Left ventricle myocardium inferior (tissue), 1 donor: Measurements from ENCODE around the gene MAPK8IP1. TPM values are rescaled to one million over a fixed set of nuclear protein-coding genes. Genes with fewer than 3 reads are reported as not detected.
"Not testable (repeated sequence)": the region's sequence is repeated elsewhere in the genome, so short reads cannot be mapped to it uniquely, and the experiment has no call there.

Experiments used
- DNase-seq: peaks from one replicate; pipeline ENCODE4 v3.0.0-alpha.2; 2020
- H3K27ac ChIP-seq: fragments of 200-600 bp; replicated peaks from 2 replicates; pipeline ENCODE4 v1.8.0; 2021
- H3K27me3 ChIP-seq: fragments of 200-600 bp; 2 replicates; pipeline ENCODE4 v1.8.0; 2021; ENCODE audit warnings: low read depth
- H3K36me3 ChIP-seq: fragments of 200-600 bp; 2 replicates; pipeline ENCODE4 v1.8.0; 2021
- H3K4me1 ChIP-seq: fragments of 200-600 bp; 2 replicates; pipeline ENCODE4 v1.8.0; 2021
- H3K4me3 ChIP-seq: fragments of 200-600 bp; 2 replicates; pipeline ENCODE4 v1.8.0; 2021; ENCODE audit warnings: mild to moderate bottlenecking, moderate library complexity
- H3K9me3 ChIP-seq: fragments of 200-600 bp; replicated peaks from 2 replicates; pipeline ENCODE4 v1.8.0; 2021
- intact Hi-C: fragments of 100-400 bp; cut with micrococcal nuclease; formaldehyde crosslinking; loops from one replicate; pipeline ENCODE4 v1.11.0; 2022
- total RNA-seq: library from RNA; stranded (reverse); fragmentation: NEBNext Ultra II Directional; extraction: Animal tissue kit (Norgen Biotek cat#: 25700); gene quantifications from one replicate; pipeline ENCODE4 v1.2.1, GENCODE V29; 2021
- TF ChIP-seq, protein P1 (sequence below): fragments of 200-600 bp; IDR thresholded peaks from 2 replicates; pipeline ENCODE4 v1.8.0; 2021; ENCODE audit warnings: antibody characterized with exemption, mild to moderate bottlenecking, borderline replicate concordance
- donor health status: DM: no; HTN: yes; CAD: no; lungs with severe emphysema.

MAPK8IP1 gene
- total RNA-seq, 1 donor from 2014 or later: 4.6 TPM

DNA sequence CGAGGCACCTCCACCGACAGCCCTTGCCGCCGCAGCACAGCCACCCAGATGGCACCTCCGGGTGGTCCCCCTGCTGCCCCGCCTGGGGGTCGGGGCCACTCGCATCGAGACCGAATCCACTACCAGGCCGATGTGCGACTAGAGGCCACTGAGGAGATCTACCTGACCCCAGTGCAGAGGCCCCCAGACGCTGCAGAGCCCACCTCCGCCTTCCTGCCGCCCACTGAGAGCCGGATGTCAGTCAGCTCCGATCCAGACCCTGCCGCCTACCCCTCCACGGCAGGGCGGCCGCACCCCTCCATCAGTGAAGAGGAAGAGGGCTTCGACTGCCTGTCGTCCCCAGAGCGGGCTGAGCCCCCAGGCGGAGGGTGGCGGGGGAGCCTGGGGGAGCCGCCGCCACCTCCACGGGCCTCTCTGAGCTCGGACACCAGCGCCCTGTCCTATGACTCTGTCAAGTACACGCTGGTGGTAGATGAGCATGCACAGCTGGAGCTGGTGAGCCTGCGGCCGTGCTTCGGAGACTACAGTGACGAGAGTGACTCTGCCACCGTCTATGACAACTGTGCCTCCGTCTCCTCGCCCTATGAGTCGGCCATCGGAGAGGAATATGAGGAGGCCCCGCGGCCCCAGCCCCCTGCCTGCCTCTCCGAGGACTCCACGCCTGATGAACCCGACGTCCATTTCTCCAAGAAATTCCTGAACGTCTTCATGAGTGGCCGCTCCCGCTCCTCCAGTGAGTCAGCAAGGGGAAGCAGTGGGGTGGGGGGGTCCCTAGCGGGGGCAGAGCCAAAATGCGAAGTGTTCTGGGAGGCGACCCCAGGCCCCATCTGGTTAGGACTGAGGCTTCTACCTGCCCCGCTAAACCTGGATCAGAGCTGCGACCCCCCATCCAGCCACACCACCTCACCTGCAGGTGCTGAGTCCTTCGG, 17.3 kb downstream of the MAPK8IP1 start:
- TF ChIP-seq, protein P1, sequence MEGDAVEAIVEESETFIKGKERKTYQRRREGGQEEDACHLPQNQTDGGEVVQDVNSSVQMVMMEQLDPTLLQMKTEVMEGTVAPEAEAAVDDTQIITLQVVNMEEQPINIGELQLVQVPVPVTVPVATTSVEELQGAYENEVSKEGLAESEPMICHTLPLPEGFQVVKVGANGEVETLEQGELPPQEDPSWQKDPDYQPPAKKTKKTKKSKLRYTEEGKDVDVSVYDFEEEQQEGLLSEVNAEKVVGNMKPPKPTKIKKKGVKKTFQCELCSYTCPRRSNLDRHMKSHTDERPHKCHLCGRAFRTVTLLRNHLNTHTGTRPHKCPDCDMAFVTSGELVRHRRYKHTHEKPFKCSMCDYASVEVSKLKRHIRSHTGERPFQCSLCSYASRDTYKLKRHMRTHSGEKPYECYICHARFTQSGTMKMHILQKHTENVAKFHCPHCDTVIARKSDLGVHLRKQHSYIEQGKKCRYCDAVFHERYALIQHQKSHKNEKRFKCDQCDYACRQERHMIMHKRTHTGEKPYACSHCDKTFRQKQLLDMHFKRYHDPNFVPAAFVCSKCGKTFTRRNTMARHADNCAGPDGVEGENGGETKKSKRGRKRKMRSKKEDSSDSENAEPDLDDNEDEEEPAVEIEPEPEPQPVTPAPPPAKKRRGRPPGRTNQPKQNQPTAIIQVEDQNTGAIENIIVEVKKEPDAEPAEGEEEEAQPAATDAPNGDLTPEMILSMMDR: no peak
- intact Hi-C loops: no loop called here
- Histone ChIP-seq H3K27me3 (no peaks in the 10 kb centered on the region), H3K36me3 (peaks cover 6% of the 10 kb centered on the region), H3K9me3 (no peaks in the 10 kb centered on the region), H3K4me1 (peaks cover 31% of the 10 kb centered on the region), H3K4me3 (no peak overlapping the region), H3K27ac (no peak overlapping the region)
- DNase-seq: no peak

DNA sequence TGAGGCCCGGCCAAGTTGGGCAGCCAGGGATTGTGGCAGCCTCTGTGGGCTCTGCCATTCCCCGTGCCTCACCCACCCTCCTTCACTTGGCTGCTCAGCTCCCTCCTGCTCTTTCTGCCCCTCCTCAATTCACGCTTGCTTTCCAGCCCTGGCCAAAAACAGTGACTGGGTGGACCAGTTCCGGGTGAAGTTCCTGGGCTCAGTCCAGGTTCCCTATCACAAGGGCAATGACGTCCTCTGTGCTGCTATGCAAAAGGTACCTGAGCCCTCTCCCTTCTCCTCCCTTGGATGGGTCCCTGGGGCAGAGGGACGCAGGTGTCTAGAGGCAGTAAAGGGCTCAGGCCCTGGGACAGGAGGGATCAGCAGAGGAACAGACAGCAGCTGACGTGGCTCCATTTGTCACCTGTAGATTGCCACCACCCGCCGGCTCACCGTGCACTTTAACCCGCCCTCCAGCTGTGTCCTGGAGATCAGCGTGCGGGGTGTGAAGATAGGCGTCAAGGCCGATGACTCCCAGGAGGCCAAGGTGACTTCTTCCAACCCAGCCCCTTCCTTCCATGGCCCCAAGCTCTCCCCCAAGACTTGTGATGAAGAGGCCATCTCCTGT, 19.0 kb downstream of the MAPK8IP1 start:
- no peaks in the 10 kb centered on the region for H3K27me3 ChIP-seq
- no peaks in the 10 kb centered on the region for H3K9me3 ChIP-seq
- intact Hi-C loops: no loop called here
- no peak for DNase-seq
- peaks cover 23% of the 10 kb centered on the region for H3K4me1 ChIP-seq
- TF ChIP-seq, protein P1: no peak
- no peak overlapping the region for H3K27ac ChIP-seq
- H3K4me3 ChIP-seq: no peak overlapping the region
- H3K36me3 ChIP-seq: peaks cover 7% of the 10 kb centered on the region

DNA sequence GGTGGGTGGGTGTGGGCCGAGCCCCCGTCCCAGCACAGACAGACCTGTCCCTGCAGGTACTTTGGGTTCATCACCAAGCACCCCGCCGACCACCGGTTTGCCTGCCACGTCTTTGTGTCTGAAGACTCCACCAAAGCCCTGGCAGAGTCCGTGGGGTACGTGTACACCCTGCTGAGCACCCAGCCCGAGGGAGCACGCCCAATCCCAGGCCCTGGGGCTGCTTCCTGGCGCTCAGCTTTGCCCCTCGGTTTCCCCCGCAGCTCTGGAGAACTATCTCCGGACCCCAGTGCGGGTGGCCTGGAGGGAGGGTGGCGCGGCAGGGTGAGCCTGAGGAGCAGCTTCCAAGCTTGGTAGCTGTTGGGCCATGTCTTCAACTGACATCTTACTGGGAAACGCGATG, 19.6 kb downstream of the MAPK8IP1 start:
- TF ChIP-seq, protein P1: no peak
- Histone ChIP-seq H3K4me3 (no peak overlapping the region), H3K4me1 (peaks cover 18% of the 10 kb centered on the region), H3K36me3 (peaks cover 14% of the 10 kb centered on the region), H3K27ac (no peak overlapping the region), H3K9me3 (no peaks in the 10 kb centered on the region), H3K27me3 (no peaks in the 10 kb centered on the region)
- intact Hi-C loops: no loop called here
- no peak for DNase-seq

DNA sequence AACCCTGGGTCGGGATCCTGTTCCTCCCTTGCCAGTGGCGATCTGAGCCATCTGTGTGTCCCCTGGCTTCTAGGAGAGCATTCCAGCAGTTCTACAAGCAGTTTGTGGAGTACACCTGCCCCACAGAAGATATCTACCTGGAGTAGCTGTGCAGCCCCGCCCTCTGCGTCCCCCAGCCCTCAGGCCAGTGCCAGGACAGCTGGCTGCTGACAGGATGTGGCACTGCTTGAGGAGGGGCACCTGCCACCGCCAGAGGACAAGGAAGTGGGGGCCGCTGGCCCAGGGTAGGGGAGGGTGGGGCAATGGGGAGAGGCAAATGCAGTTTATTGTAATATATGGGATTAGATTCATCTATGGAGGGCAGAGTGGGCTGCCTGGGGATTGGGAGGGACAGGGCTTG, 20.1 kb downstream of the MAPK8IP1 start:
- H3K4me1 ChIP-seq: peaks cover 15% of the 10 kb centered on the region
- peaks cover 19% of the 10 kb centered on the region for H3K36me3 ChIP-seq
- H3K4me3 ChIP-seq, H3K27me3 ChIP-seq, intact Hi-C loops, DNase-seq, H3K27ac ChIP-seq, H3K9me3 ChIP-seq: not testable (repeated sequence)

DNA sequence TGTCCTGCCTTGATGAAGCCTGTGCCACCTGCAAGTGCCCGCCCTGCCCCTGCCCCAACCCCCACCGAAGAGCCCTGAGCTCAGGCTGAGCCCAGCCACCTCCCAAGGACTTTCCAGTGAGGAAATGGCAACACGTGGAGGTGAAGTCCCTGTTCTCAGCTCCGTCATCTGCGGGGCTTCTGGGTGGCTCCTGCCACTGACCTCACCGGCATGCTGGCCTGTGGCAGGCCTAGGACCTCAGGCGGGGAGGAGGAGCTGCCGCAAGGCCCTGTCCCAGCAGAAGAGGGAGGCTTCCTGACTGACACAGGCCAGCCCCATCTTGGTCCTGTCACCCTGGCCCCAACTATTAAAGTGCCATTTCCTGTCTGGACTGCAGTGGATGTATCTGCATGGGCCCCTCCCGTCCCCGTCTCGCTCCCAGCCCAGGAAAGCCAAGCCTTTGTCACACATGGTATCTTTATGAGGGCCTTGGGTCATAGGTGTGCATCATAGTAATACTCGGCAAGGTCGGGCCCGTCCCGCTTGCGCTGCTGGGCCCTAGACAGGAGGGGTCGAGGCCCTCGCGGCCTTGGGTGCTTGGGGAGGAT, 20.7 kb downstream of the MAPK8IP1 start:
- no peak for DNase-seq
- Histone ChIP-seq H3K4me3 (no peak overlapping the region), H3K27me3 (no peaks in the 10 kb centered on the region), H3K36me3 (peaks cover 25% of the 10 kb centered on the region), H3K27ac (no peak overlapping the region), H3K4me1 (peaks cover 9% of the 10 kb centered on the region), H3K9me3 (no peaks in the 10 kb centered on the region)
- TF ChIP-seq, protein P1: no peak
- intact Hi-C loops: no loop called here
